ENCODE measurements around the gene FXYD3.
"Not testable (repeated sequence)": the region's sequence is repeated elsewhere in the genome, so short reads cannot be mapped to it uniquely, and the experiment has no call there.

FXYD3 gene

DNA sequence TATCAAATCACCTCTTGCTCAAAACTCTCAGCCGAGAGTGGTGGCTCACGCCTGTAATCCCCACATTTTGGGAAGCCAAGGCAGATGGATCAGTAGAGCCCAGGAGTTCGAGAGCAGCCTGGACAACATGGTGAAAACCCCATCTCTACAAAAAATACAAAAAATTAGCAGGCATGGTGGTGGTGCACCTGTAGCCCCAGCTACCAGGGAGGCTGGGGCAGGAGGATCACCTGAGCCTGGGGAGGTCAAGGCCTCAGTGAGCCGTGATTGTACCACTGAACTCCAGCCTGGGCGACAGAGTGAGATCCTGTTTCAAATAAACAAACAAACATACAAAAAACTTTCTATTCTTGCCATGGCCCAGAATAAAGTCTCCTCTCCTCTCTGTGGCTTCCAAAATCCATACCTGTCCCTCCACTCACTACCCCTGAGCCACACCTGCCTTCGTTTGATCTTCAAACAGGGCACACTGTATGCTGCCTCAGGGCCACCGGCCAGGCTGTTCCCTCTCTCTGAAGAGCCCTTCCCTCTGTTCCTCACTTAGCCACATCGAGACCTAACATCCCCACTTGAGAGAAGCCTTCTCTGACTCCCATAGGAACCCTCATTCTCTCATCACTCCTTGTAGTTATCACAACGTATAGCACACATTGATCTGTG, 12.9 kb downstream of the FXYD3 start:
- peaks cover 10% of the 10 kb centered on the region for H3K4me1 Mint-ChIP-seq (ENCODE audit: low read depth)
- H3K36me3 Mint-ChIP-seq (ENCODE audit: low read depth) = no peaks in the 10 kb centered on the region
- H3K27ac Mint-ChIP-seq = no peak overlapping the region
- no peak for DNase-seq (ENCODE audit: low spot score)
- H3K9me3 Mint-ChIP-seq = no peaks in the 10 kb centered on the region
- no peaks in the 10 kb centered on the region for H3K27me3 Mint-ChIP-seq (ENCODE audit: low read depth)
- no peak overlapping the region for H3K4me3 Mint-ChIP-seq

DNA sequence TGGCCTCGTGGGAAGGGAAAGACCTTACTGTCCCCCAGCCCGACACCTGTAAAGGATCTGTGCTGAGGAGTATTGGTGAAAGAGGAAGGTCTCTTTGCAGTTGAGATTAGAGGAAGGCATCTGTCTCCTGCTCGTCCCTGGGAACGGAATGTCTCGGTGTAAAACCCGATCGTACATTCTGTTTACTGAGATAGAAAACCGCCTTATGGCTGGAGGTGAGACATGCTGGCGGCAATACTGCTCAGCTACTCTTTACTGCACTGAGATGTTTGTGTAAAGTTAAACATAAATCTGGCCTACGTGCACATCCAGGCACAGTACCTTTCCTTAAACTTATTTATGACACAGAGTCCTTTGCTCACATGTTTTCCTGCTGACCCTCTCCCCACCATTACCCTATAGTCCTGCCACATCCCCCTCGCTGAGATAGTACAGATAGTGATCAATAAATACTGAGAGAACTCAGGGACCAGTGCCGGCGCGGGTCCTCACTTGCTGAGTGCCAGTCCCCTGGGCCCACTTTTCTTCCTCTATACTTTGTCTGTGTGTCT, 14.2 kb downstream of the FXYD3 start:
- not testable (repeated sequence) for H3K27ac Mint-ChIP-seq; H3K4me3 Mint-ChIP-seq; H3K4me1 Mint-ChIP-seq (ENCODE audit: low read depth); DNase-seq (ENCODE audit: low spot score); H3K27me3 Mint-ChIP-seq (ENCODE audit: low read depth); H3K36me3 Mint-ChIP-seq (ENCODE audit: low read depth); H3K9me3 Mint-ChIP-seq

DNA sequence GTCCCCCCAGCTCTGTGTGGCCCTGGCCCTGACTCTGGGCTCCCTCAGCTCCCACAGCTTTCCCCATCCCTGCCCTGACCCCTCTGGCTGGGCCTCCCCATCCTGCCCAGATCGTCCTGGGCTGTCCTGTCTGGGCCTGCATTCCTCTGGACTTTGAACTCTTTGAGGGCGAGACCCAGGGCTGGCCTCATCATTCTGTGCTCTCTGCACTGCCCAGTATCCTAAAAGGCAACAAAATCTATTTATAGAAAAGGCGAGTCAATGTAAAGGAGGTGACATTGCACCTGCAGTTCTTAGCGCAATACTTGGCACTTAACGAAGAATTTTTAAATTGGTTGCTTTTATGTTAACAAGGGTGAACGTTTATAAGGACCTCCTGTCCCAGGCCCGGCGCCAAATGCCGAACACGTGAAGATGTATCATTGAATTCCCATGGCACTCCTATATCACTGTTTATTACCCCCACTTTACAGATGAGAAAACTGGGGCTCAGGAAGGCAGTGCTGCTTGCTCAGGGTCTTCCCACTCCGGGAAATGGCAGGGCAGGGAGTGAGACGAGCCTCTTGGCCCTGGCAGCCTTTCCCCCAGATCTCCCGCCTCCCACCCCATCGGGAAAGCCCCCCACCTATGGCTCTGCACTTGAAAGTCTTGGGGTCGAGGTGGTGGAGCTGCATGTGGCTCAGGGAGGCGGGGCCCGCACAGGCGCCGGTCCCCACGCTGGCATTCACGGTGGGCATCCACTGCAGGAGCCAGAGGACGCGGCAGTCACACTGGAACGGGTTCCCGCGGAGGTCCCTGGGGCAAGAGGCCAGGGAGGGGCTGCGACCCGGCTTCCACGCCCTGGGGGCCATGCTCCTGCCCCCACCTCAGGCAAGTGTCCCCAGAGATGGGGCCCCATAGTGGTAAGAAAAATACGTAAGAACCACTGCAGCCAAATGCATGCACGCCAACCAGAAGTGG, 15.4 kb downstream of the FXYD3 start:
- Mint-ChIP-seq H3K27me3 (ENCODE audit: low read depth) (no peaks in the 10 kb centered on the region), H3K36me3 (ENCODE audit: low read depth) (no peaks in the 10 kb centered on the region), H3K27ac (no peak overlapping the region), H3K4me1 (ENCODE audit: low read depth) (peaks cover 4% of the 10 kb centered on the region), H3K9me3 (no peaks in the 10 kb centered on the region), H3K4me3 (no peak overlapping the region)
- no peak for DNase-seq (ENCODE audit: low spot score)

DNA sequence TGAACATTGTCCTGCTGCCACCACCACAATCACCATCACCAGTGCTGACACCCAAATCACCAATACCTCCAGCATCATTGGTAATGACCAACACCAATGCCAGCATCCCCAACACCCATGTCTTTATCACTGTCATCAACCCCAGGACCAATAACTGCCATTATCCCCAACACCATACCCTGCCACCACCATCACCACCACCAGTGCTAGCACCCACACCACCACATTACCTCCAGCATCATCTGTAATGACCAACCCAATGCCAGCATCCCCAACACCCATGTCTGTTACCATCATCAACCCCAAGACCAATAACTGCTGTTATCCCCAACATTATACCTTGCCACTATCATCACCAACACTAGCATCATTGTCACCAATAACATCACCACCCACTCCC, 16.6 kb downstream of the FXYD3 start:
- H3K9me3 Mint-ChIP-seq = no peaks in the 10 kb centered on the region
- H3K36me3 Mint-ChIP-seq (ENCODE audit: low read depth) = no peaks in the 10 kb centered on the region
- peaks cover 4% of the 10 kb centered on the region for H3K4me1 Mint-ChIP-seq (ENCODE audit: low read depth)
- DNase-seq (ENCODE audit: low spot score) = no peak
- H3K27me3 Mint-ChIP-seq (ENCODE audit: low read depth) = no peaks in the 10 kb centered on the region
- no peak overlapping the region for H3K4me3 Mint-ChIP-seq
- no peak overlapping the region for H3K27ac Mint-ChIP-seq

DNA sequence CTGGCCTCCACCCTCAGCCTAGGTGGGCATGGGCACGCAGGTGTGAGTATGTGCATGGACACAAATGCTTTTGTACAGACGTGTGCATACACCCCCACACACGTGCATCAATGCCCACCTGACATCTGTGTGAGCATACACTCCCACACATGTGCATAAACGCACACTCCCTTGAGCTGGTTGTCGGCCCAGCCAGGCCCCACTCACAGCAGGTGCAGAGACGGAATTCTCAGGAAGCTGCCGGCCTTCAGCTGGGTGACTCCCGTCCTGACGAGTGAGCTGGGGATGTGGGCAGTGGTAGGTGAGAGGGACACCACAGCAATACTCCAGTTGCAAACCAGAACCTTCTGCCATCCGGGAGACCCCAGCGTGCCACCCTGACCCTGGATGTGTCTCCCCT, 18.2 kb downstream of the FXYD3 start:
- H3K27ac Mint-ChIP-seq = no peak overlapping the region
- no peak for DNase-seq (ENCODE audit: low spot score)
- no peak overlapping the region for H3K4me3 Mint-ChIP-seq
- H3K4me1 Mint-ChIP-seq (ENCODE audit: low read depth) = peaks cover 4% of the 10 kb centered on the region
- H3K27me3 Mint-ChIP-seq (ENCODE audit: low read depth) = no peaks in the 10 kb centered on the region
- no peaks in the 10 kb centered on the region for H3K36me3 Mint-ChIP-seq (ENCODE audit: low read depth)
- H3K9me3 Mint-ChIP-seq = no peaks in the 10 kb centered on the region

DNA sequence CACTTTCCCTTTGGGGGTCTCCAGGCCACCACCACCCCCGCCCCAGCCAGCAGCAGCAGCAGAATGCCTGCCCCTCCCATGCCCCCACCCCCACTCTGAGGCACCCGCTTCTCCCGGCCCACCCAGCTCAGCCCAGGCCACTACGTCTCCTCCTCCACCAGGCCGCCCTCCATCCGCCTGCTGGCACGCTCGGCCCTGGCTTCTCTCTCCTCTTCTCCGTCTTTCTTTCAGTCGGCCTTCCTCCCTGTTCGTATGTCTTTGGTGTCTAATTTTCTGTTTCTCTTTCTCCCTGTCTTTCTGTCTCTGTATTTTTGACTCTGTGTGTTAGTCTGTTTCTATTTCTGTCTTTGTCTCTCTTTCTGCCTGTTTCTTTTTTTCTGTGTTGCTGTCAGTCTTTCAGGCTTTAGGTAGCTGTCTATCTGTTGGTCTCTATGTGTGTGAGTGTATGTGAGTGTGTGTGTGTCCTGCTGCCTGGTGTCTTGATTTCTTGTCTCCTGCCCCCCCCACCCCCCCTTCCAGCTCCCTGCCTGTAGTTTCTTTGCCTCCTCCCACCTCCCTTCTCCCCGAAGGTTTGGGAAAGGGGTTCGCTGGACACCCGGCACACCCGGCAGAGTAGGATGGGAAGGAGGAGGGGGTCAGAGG, 19.1 kb downstream of the FXYD3 start, which contains the start of gene LGI4:
Gene LGI4, minus strand, starts transcription at position 459 of the 642 bp plus-strand sequence. Its CDS starts 379 bp downstream, at position 80.
- Mint-ChIP-seq H3K4me3 (no peak within 1 kb of the TSS), H3K27ac (no peak within 1 kb of the TSS), H3K36me3 (ENCODE audit: low read depth) (no peaks in the 10 kb centered on the region), H3K27me3 (ENCODE audit: low read depth) (no peaks in the 10 kb centered on the region), H3K9me3 (no peaks in the 10 kb centered on the region), H3K4me1 (ENCODE audit: low read depth) (peaks cover 4% of the 10 kb centered on the region)
- DNase-seq (ENCODE audit: low spot score) = no peak

DNA sequence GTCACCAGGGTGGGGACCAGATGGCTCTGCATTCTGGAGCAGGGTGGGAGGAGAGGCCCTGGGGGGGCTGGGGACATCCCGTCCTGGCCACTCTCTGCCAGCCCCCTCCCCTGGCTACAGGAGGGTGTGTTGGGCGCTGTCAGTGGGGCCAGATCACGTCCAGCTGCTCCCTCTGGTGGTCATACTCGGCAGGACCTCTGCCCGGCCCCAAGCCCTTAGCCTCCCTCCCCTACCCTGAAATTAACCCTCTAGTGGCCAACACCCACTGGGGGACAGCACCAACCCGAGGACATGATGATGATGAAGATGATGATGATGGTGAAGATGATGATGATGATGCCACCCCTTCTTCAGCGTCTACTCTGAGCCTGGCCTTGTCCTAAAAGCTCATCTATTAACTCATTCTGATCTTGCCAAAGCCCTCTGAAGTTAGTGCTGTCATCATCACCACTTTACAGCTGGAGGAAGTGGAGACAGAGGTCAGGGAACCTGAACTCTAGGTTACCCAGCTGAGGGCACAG, 19.8 kb downstream of the FXYD3 start:
- Mint-ChIP-seq H3K36me3 (ENCODE audit: low read depth) (no peaks in the 10 kb centered on the region), H3K27ac (no peak overlapping the region), H3K4me3 (no peak overlapping the region), H3K4me1 (ENCODE audit: low read depth) (peaks cover 4% of the 10 kb centered on the region), H3K27me3 (ENCODE audit: low read depth) (no peaks in the 10 kb centered on the region), H3K9me3 (no peaks in the 10 kb centered on the region)
- peak; percentile 54 for DNase-seq (ENCODE audit: low spot score)

DNA sequence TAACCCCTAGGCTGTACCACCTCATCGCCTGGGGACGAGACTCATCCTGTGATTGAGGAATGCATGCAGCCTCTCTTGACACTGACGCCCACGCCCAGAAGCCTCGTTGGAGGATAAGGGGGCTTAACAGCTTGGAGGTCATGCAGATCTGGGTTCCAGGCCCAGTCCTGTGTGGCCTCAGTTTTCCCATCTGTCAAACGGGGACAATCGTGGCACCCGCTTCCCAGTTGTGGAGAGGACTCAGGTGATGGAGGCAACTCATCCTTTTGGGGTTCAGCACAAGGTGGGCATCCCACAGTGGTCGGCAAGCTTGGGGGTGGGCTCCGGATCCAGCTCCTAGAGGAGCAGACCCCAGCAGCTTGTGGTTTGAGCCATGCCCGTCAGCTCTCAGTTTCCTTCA, 20.6 kb downstream of the FXYD3 start:
- Mint-ChIP-seq H3K4me1 (ENCODE audit: low read depth) (peaks cover 9% of the 10 kb centered on the region), H3K9me3 (no peaks in the 10 kb centered on the region), H3K27me3 (ENCODE audit: low read depth) (peaks cover 4% of the 10 kb centered on the region), H3K4me3 (no peak overlapping the region), H3K36me3 (ENCODE audit: low read depth) (no peaks in the 10 kb centered on the region), H3K27ac (no peak overlapping the region)
- DNase-seq (ENCODE audit: low spot score) = no peak

DNA sequence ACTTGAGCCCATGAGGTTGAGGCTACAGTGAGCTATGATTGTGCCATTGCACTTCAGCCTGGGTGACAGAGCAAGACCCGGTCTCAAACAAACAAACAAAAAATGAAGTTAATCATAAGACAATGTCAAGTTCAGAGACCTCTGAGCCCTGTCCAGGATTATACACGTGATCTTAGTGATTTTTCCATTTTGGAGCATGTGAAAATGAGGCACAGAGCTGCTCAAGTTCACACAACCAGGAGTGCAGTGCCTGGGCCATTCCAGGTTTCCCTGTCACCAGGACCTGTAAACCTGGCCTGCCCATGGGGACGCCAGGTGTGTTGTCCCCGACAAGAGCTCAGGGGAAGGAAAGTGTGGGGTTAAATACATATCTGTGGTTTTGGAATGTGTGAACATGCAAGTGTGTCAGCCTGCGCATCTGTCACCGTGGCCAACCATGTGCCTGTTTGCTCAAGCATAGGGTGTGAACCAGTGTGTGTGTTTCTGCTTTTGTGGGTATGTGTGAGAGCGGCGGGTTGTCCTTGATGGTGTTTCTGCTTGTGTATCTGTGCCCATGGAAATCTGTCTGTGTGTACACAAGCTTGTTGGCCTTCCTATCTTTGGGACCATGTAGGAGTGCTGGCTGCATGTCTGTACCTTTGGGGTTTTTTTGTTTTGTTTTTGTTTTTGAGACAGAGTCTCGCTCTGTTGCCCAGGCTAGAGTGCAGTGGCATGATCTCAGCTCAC, 21.5 kb downstream of the FXYD3 start:
- no peak overlapping the region for H3K4me3 Mint-ChIP-seq

DNA sequence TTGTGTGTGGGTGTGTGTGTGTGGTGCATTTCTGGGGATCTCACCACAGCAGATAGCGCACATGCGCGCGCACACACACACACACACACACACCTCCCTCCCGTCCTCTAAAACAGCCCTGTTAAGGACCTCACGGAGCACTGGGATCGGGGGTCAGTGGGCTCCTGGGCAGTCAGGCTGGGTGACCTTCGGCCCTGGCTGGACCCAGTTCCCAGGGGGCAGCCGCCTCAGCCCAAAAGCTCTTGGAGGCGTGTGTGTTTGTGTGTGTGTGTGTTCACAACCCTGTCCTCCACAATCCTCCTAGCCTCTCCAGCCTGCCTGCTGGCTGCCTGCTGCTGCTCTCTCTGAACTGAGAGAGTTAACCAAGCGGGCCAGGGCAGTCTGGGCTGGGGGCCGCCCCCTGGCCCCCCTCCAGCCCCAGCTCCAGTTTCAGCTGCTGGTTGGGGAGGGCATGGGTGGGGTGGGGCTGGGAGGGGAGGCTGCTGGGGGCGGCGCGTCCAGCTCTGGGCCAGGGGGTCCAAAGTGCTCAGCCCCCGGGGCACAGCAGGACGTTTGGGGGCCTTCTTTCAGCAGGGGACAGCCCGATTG, 22.8 kb downstream of the FXYD3 start, which contains the start of gene FXYD1:
Gene FXYD1, plus strand, starts transcription at position 520 of the 588 bp plus-strand sequence. CDS start 1,256 bp downstream, outside the sequence.
- H3K4me1 Mint-ChIP-seq (ENCODE audit: low read depth) = peaks cover 18% of the 10 kb centered on the region
- H3K9me3 Mint-ChIP-seq = no peaks in the 10 kb centered on the region
- no peak within 1 kb of the TSS for H3K27ac Mint-ChIP-seq
- H3K36me3 Mint-ChIP-seq (ENCODE audit: low read depth) = no peaks in the 10 kb centered on the region
- no peak for DNase-seq (ENCODE audit: low spot score)
- peaks cover 14% of the 10 kb centered on the region for H3K27me3 Mint-ChIP-seq (ENCODE audit: low read depth)
- H3K4me3 Mint-ChIP-seq = no peak within 1 kb of the TSS

More for the DNA sequence above, 21.5 kb downstream of the FXYD3 start:
- Mint-ChIP-seq H3K27ac (no peak overlapping the region), H3K9me3 (no peaks in the 10 kb centered on the region), H3K36me3 (ENCODE audit: low read depth) (no peaks in the 10 kb centered on the region), H3K27me3 (ENCODE audit: low read depth) (peaks cover 11% of the 10 kb centered on the region), H3K4me1 (ENCODE audit: low read depth) (peaks cover 15% of the 10 kb centered on the region)
- DNase-seq (ENCODE audit: low spot score) = no peak

DNA sequence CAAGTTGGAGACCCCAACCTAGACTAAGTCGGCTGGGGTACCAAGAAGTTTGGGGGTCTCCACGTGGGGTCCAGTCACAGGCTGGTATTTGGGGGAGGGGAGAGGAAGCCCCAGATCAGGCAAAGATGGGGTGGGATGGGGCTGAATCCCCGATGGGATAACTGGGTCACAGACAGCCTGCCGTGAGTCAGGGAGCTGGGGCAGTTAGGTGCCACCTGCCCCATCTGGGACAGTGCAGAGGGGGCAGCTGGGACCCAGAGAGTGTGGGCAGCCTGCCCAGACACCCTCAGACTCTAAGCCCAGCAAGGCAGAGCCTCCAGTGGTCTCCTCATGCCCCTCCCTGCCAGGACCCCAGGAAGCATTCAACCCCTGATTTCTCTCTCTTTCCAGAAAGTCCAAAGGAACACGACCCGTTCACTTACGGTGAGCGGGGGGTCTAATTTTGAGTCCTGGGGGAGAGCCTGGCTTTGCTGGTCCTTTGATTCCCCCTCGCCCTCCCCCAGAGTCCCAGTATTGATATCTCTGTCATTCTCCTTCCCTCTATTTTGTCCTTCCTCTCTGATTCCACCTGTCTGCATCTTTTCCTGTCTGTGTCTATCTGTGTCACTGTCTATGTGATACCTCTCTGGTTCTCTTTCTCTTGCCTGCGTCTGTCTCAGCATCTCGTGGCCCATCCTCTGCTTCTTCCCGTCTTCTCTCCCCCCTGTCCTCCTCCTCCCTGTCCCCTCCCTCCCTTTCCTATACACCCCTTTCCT, 24.8 kb downstream of the FXYD3 start:
- Mint-ChIP-seq H3K4me3 (peak overlapping the region; percentile 46), H3K4me1 (ENCODE audit: low read depth) (peaks cover 22% of the 10 kb centered on the region), H3K27me3 (ENCODE audit: low read depth) (peaks cover 30% of the 10 kb centered on the region), H3K9me3 (no peaks in the 10 kb centered on the region), H3K36me3 (ENCODE audit: low read depth) (no peaks in the 10 kb centered on the region), H3K27ac (no peak overlapping the region)
- no peak for DNase-seq (ENCODE audit: low spot score)

Data from T-helper 2 cell treated with Interferon-gamma antibody and Interleukin-4, amounts not matched to agents 5 μg/mL and 100 μg/mL, for 36 hours (primary cell).